HG02938 (cell line): ENCODE results near the gene MAD2L1.
"Not testable (repeated sequence)": the region's sequence is repeated elsewhere in the genome, so short reads cannot be mapped to it uniquely, and the experiment has no call there.

Source experiments
- ATAC-seq: cut with Tn5 transposase; IDR thresholded peaks from one replicate; pipeline ENCODE4 v1.9.1; 2021; ENCODE audit warnings: mild to moderate bottlenecking, moderate library complexity; ENCODE audit not compliant: unreplicated experiment

MAD2L1 gene

DNA sequence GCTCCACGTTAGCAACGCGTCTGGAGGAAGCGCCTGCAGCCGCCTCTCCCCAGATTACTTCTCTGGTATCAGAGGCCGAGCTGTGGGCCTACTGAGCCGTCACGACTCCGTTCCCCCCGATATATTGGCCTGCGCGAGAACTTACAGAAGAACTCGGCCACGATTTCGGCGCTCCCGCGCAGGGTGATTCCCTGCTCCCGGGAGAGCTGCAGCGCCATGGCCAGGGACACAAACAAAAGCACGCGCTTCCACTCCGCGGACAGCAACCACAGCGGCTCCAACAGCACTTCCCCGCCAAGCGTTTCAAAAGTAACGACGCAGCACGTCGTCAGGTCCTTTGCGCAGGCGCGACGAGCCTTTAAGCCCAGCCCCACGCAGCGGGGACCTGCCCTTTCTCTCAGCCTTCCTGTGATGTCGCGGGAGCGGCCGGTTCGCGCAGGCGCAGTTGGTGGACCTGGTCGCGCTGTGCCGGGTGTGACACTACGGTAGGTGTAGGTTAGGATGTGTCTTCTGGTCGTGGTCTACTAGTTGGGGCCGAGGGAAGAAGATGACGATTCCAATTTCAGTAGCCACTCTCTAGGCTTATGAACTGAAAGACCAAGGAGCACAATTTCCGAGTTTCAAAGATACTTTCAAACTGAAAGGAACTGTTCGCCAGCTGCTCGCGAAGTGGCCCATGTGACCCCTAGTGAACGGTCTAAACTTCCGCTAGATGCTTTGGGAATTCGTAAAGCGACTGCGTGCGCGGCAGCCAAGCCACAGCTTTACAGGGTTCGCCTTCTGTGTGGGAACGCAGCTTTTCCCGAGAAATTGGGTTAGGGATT is at the start of gene MAD2L1:
Gene MAD2L1 (minus strand): TSS at position 332 of the 824 bp plus-strand sequence. CDS start 114 bp downstream, at position 218.
- peak; percentile 88 for ATAC-seq

DNA sequence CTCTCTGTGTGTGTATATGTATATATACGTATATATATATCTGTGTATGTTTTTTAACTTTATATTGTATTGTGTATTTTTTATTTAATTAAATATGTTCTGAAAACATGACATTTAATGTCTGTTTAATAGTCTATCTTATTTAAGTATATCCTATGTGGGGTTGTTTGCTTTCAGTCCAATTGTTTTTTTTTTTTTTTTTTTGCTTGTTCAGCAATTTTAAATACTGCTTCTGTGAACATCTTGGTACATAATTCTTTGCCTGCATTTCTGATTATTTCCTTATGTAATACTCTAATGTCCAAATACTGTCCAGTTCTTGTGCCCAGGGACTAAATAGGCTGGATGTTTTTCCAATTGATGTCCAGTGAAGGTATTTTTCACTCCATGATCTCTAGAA is 45.1 kb upstream of the MAD2L1 start:
- no peak for ATAC-seq

DNA sequence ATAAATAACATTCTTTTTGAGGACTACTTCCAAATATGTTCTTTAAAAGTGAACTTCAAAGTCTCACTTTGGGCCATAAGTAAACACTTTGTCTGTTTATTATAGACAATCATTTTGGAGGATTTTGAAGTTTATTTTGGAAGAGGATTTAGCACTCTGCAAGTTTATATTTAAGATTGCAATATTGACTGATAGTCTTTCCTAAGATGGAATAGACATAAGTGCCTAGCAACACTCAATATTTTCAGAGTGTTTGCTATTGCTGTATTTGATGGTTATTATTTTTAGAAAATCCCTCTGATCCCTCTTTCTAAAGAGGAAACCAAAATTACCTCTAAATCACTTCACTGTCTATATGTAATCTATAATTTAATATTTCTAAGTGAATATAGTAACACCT is 42.8 kb upstream of the MAD2L1 start:
- no peak for ATAC-seq

DNA sequence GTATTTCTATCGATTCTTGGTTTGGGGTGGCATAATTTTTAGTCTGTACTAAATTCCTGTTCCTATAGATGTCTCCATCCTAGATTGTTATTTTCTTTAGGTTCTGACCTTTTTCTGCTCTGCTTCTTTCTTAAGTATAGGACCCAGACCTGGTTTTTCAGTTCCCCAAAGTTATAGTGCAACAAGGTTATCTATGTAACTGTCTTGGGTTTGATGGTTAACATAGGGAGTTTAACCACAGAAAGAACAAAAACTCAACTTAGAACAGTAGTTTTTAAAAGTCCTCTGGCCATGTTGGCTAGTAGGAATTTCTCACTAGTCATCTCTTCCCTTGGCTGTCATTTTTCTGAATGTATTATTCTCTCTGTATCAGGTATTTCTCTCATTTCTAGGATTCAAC is 38.8 kb upstream of the MAD2L1 start:
- peak; percentile 99 for ATAC-seq

DNA sequence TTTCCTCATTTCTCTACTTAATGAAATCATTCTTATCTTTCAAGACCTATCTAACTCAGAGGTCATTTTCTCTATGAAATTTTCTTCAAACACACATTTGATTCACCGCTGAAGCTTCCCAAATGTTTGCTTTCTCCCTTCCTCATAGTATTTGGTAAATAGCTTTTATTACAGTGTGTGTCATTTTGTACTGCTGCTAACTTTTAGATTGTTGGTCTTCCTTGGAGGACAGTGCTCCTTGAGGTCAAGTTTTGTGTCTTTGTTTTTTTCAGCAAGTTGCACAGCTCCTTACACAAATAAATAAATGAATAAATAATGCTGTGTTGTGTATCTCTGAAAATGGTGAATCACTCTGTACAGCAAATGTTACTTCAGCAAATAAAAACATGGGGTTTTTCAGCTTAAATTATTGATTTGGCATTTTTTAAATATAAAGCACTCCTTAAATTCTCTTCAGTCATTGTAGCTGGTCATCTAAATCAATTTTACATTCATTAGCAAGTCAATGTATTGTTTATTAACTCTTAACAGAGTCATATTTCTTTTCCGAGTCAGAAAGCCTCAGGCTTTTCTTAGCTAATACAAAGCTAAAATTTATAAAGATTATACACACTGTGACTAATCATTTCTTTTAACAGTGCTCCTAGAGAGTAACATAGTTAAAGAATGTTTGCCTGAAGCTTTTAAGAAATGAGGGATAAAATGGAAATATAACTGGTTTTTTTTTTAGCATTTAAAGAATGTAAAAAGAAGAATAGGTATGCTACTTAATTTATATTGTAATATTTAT is 30.1 kb upstream of the MAD2L1 start:
- ATAC-seq = no peak

DNA sequence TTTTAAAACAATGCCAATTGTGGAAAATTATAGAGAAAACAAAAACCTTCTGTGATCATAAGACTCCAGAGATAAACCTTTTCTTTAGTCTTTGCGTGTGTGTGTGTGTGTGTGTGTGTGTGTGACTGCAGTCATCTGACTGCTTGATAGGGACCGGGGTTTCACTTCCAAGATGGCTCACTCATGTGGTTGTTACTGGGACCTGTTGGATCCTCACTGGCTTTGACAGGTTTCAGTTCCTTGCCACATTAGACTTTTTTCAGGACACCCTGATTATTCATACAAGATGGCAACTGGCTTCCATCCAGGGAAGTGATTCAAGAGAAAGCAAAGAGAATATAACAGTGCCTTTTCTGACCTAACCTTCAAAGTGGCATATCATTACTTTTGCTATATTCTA is 21.9 kb upstream of the MAD2L1 start:
- no peak for ATAC-seq

DNA sequence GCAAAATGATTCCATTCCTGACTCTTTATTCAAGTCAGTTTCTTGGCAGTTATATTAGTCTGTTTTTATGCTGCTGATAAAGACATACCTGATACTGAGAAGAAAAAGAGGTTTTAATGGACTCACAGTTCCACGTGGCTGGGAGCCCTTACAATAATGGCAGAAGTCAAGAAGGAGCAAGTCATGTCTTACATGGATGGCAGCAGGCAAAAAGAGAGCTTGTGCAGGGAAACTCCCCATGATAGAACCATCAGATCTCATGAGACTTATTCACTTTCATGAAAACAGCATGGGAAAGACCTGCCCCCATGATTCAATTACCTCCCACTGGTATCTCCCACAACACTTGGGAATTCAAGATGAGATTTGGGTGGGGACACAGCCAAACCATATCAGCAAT is 21.4 kb upstream of the MAD2L1 start:
- not testable (repeated sequence) for ATAC-seq

DNA sequence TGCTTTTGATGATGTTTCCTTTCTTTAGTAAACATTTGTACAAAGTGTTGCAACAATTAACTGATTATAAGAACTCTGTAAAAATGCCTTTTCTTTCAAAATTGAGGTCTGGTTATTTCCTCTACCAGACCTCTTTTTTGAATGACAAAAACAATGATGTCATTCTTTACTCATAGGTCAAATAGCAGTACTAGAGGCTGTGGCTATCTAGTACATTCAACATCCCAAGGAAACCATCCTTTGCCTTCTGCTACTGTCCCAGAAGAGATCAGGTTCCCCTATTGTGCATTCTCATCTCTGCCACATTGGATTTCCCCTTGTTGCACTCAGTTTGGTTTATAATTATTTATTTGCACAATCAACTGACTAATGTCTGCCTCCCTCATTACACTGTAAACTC is 19.1 kb upstream of the MAD2L1 start:
- ATAC-seq = no peak

DNA sequence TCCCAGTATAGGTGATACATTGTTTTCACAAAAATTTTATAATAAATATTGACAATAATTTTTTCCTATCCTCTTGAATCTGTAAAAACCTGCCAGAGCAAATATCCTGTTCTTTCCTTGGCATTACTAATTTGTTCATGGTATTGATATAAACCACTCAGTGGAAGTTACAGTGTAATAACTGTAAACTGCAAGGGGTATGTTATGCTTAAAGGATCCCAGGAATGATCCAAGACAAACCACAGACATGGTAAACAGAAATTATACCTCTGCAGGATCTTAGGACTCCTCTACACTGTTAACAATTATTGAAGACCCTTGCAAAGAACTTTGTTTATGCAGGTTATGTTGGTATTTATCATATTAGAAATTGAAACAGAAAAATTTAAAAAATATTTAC is 17.7 kb upstream of the MAD2L1 start:
- no peak for ATAC-seq

DNA sequence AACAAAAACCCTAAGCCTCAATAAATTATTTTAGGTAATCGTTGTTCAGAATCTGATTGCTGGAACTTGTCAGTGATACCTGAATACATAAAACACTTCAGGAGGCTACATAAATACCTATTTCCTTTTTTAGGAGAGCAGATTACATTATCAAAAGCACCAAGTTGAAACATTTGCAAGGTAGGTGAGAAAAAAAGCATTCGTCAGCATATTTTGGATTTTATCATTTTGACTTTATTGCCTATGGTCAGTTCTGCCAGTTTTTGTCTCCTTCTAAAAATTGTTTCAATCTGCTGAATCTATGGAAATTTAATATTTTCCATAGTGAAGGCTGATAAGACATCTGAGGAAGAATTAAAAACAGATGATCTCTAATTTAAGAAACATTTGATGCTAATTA is 16.5 kb upstream of the MAD2L1 start:
- no peak for ATAC-seq

DNA sequence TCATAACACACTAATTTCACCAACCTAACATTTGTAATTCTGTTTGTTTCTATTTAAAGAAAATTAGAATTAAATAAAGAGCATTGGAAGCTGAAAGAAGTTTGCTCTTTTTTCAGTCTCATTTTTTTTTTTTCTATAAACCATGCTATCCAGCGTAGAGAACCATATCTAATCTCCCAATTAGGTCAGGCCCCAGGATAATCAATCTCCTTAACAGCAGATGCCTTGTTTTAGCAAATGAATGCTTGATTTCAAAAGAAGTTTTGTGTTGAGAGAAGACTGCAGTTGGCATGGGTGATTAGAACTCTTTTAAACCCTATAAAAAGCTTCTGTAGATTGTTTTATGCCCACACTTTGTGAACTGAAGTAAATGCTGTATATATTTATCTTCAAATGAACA is 15.6 kb upstream of the MAD2L1 start:
- ATAC-seq = no peak

DNA sequence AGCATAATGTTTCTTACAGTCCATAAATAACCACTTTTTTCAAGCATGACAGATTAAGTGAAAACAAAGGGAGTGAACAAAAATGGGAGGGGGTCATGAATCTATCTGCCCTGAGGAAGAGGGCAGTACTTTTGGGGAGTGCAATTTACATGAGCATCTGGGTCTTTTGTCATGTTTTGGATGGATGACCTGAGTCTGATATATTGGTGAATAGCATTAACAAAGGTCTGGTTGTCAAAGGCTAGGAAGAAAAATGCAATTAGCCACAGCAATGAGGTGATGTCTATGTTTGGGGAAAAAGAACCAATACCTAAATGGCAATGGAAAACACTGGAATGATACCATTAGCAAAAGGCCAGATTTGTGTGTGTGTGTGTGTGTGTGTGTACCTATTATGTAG is 15.1 kb upstream of the MAD2L1 start:
- ATAC-seq = no peak

DNA sequence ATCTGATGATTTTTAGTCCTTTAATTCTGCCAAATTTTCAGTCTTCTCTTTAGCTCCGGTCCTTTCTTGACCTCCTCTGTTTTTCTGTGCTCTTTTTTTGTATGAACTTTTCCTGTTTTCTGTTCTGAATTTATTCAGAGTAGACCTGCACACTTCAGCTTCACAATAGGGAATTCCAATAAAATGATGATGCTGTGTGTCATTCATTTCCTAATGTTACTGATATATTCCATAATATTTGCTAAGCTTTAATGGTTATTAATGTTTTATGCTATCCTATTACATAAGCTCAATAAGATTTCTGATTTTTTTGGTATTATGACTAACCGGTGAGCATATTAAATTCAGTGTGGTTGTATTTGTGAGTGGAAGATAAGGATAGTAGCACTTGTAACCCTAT is 13.9 kb upstream of the MAD2L1 start:
- no peak for ATAC-seq

DNA sequence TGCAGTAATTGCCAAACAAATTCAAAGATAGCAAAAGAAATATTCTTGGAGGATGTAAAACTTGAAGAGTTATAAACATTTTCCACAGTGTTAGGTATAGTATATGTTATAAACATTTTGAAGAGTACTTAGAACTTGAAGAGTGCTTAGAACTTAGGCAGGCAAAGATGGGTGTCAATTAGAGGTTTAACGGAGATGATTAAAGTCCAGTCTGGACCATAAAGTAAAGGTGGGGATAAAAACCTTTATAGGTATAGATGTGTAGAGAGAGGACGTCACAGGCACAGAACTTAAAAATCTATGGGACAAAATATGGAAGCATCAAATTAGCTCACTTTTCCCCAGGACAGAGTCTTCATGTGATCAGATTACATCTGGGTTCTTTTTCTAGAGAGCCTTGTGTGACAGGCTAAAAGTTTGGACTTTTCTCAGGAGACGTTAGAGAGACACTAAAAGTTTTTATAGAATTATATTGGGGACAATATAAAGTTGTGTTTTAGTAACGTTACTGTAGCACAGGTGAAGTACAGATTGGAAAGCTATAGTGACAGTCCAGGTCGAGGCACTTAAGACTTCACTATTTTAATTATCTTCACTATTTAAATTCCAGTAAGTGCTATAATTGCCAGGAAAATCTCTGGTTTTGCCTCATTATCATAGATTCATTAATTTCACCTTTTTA is 13.3 kb upstream of the MAD2L1 start:
- ATAC-seq = no peak

DNA sequence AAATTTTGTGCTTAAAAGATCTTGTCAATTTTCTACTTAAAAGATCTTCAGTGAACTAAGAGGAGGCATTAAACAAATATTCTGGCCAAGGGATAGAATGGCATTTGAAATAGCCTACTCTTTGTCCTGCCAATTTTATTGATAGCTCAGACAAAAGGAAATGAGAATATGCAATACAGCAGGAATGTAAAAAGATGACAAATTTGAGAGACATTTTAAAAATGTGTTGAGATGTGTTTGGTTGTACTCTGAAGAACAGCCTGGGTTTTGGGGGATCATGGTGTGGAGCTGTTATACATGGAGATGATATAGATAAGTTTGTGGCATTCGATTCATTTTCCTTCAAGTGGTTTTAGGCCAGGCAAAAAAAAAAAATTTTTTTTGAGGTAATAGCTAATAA is 11.6 kb upstream of the MAD2L1 start:
- no peak for ATAC-seq

DNA sequence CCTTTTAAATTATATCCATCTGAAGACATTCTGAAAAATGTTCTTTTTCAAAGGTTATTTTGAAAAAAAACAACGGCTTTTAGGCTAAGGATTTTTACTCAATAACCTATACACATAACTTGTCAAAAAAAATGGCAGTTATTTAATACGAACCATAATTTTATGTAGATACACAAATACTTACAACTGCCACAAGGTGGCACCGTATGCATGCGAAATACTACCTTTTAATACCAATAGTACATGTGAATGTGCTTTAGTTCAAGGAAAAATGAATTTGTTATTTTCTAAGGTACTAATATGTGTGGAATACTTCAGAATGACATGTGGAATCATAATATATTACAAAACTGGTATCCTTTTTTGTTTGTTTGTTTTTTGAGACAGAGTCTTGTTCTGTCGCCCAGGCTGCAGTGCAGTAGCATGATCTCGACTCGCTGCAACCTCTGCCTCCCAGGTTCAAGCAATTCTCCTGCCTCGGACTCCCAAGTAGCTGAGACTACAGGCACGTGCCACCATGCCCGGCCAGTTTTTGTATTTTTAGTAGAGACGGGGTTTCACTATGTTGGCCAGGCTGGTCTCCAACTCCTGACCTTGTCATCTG is 4.6 kb upstream of the MAD2L1 start:
- ATAC-seq = no peak

DNA sequence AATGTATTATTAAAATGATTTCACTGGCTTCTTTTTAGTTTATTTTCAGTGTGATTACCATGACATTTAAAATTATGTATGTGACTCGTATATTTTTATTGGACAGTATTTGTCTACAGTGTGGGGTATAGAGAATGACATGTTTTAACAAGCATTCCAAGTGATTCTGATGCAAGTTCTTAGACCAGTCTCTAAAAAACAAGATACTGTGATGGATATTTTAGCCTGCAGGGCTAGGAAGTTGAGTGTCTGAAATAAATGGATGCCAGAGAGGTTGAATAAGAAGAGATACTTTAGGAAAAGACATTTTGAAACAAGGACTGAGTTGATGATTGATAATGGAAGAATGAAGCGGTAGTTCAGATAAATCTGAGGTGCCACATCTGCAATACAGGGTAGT is 3.5 kb upstream of the MAD2L1 start:
- no peak for ATAC-seq

DNA sequence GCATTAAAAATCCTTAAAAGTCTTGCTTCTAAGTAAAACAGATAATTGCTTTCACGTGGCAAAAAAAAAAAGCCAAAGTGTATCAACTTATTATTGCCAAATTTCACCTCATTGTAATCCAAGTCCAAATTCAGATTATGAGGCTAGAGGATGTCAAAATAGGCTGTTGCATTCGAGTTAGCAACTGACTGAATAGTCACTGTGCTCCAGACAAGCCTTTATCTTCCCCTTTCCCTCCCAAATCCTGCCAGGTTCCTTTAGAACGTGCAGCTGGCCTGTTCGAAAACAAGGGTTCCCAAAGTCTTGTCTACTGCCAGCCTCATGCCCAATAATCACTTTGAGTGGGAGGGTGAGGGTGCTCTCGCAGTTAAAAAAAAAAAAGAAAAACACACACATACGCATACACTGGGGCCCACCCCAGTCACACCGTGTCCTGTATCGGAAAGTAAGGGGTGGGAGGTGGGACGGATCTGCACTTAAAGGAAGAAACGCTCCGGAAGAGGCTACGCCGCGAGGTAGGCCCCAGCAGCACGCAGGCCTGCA is 603 bp downstream of the MAD2L1 start:
- ATAC-seq = no peak

DNA sequence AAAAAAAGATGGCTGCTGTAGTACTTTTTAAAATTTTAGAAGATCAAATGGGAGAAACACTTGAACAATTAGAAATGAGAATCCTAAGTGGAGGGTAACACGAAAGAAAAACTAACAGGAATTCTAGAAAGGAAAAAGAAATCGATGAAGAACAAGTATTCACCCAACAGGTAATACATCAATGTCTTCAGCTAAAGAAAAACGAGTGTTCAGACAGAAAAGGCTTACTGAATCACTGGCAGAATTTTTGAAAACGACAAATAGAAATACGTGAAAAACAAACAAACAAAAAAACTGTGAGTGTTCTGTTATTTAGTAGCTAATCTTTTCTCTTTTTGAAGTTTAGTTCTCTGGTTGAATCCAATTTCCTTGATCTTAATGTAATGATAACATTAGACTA is 1.8 kb downstream of the MAD2L1 start:
- no peak for ATAC-seq

DNA sequence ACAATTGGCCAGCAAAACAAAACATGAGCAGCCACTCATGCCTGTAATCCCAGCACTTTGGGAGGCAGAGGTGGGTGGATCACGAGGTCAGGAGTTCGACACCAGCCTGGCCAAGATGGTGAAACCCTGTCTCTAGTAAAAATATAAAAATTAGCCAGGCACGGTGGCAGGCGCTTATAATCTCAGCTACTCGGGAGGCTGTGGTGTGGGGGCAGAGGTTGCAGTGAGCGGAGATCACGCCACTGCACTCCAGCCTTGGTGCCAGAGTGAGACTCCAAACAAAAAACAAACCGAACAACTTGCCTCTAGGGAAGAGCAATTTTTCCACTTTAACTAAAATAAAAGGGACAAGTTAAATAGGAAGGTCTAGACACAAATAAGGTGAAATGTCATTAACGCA is 2.9 kb downstream of the MAD2L1 start:
- ATAC-seq = not testable (repeated sequence)

DNA sequence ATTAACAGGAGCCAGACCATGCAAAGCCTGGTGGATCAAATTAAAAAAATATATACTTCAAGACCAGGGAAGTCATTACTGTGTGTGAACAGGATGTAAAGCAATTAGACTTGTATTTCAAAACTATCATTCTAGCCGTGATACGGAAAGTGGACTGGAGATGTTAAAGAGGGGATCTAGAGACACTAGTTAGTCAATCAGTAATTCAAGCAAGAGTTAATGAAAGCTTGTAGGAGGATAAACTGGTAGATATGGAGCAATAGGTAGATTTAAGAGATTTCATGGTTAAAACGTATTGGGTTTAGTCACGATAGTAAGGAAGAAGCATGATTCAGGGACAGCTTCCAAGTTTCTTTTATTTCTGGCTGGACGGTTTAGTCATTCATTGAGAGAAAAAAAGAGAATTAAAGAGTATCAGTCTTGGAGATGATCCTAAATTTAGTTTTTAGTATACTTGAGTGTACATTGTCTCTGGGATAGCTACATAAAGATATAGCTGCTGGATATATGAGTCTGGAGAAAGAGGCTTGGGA is 3.9 kb downstream of the MAD2L1 start:
- ATAC-seq = no peak
